ENCODE data around the gene NREP.

The NREP gene

GRCh38 chr5:111756581-111757354 is at the start of gene NREP:
Gene NREP (minus strand): TSS chr5:111757194. CDS start chr5:111755772, 1,422 bp downstream.
- DNase-seq (ENCODE audit: low read depth): no peak
- no peak for TF ChIP-seq CTCF (IDR thresholded peaks at IDR 0.05; ENCODE audit: low read length, missing control alignments)
- peak within 1 kb of the TSS; percentile 82 for H3K4me3 ChIP-seq (replicated peaks; ENCODE audit: low read depth, low read length)

GRCh38 chr5:111806753-111807152 is 49.8 kb upstream of the NREP start:
- no peak overlapping the region for H3K4me3 ChIP-seq (replicated peaks; ENCODE audit: low read depth, low read length)
- TF ChIP-seq CTCF (IDR thresholded peaks at IDR 0.05; ENCODE audit: low read length, missing control alignments): no peak
- no peak for DNase-seq (ENCODE audit: low read depth)

- TF ChIP-seq CTCF (IDR thresholded peaks at IDR 0.05; ENCODE audit: low read length, missing control alignments): no peak
- DNase-seq (ENCODE audit: low read depth): no peak
- no peak overlapping the region for H3K4me3 ChIP-seq (replicated peaks; ENCODE audit: low read depth, low read length)
Measured at GRCh38 chr5:111806156-111806555, 49.2 kb upstream of the NREP start.

GRCh38 chr5:111805071-111805470 is 48.1 kb upstream of the NREP start:
- no peak for TF ChIP-seq CTCF (IDR thresholded peaks at IDR 0.05; ENCODE audit: low read length, missing control alignments)

GRCh38 chr5:111800351-111800750 is 43.4 kb upstream of the NREP start:
- no peak for TF ChIP-seq CTCF (IDR thresholded peaks at IDR 0.05; ENCODE audit: low read length, missing control alignments)
- no peak for DNase-seq (ENCODE audit: low read depth)

More at GRCh38 chr5:111805071-111805470, 48.1 kb upstream of the NREP start:
- DNase-seq (ENCODE audit: low read depth): no peak
- H3K4me3 ChIP-seq (replicated peaks; ENCODE audit: low read depth, low read length): no peak overlapping the region

GRCh38 chr5:111795142-111795541 is 38.1 kb upstream of the NREP start:
- no peak for TF ChIP-seq CTCF (IDR thresholded peaks at IDR 0.05; ENCODE audit: low read length, missing control alignments)
- H3K4me3 ChIP-seq (replicated peaks; ENCODE audit: low read depth, low read length): no peak overlapping the region
- no peak for DNase-seq (ENCODE audit: low read depth)

More at GRCh38 chr5:111800351-111800750, 43.4 kb upstream of the NREP start:
- no peak overlapping the region for H3K4me3 ChIP-seq (replicated peaks; ENCODE audit: low read depth, low read length)
